ENCODE results near the gene FBXL7. TPM values are rescaled to one million over a fixed set of nuclear protein-coding genes. Genes with fewer than 3 reads are reported as not detected.

The FBXL7 gene
- total and polyA plus RNA-seq, 8 donors: 0.35 to 2.4 (median 1.2) TPM

GRCh38 chr5:15635289-15635616 lies 135.3 kb downstream of the FBXL7 start:
- Histone ChIP-seq H3K9me3 (no peaks in the 10 kb centered on the region), H3K27ac (no peak overlapping the region), H3K36me3 (no peaks in the 10 kb centered on the region), H3K27me3 (no peaks in the 10 kb centered on the region), H3K4me3 (no peak overlapping the region), H3K4me1 (no peaks in the 10 kb centered on the region)
- 56 to 84% methylated on average over 1 of the region's 1 CpG for WGBS, 2 donors
- ATAC-seq: no peak
- TF ChIP-seq, protein P1, sequence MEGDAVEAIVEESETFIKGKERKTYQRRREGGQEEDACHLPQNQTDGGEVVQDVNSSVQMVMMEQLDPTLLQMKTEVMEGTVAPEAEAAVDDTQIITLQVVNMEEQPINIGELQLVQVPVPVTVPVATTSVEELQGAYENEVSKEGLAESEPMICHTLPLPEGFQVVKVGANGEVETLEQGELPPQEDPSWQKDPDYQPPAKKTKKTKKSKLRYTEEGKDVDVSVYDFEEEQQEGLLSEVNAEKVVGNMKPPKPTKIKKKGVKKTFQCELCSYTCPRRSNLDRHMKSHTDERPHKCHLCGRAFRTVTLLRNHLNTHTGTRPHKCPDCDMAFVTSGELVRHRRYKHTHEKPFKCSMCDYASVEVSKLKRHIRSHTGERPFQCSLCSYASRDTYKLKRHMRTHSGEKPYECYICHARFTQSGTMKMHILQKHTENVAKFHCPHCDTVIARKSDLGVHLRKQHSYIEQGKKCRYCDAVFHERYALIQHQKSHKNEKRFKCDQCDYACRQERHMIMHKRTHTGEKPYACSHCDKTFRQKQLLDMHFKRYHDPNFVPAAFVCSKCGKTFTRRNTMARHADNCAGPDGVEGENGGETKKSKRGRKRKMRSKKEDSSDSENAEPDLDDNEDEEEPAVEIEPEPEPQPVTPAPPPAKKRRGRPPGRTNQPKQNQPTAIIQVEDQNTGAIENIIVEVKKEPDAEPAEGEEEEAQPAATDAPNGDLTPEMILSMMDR (IDR thresholded peaks at IDR 0.05): no peak
- FAIRE-seq: no peak
- intact Hi-C loops (cut with DNase I): no loop called here
- no peak for DNase-seq

- Histone ChIP-seq H3K36me3 (no peaks in the 10 kb centered on the region), H3K4me1 (no peaks in the 10 kb centered on the region), H3K27ac (no peak overlapping the region), H3K27me3 (no peaks in the 10 kb centered on the region), H3K4me3 (no peak overlapping the region), H3K9me3 (no peaks in the 10 kb centered on the region)
- TF ChIP-seq, protein P1 (IDR thresholded peaks at IDR 0.05): no peak
- intact Hi-C loops (cut with DNase I): no loop called here
- 52 to 55% methylated on average over 1 of the region's 1 CpG for whole genome bisulfite sequencing, 2 donors
- DNase-seq (no peak), FAIRE-seq (no peak), ATAC-seq (no peak)
These were observed 137.4 kb downstream of the FBXL7 start for GRCh38 chr5:15637345-15637744.

GRCh38 chr5:15637886-15638285 lies 137.9 kb downstream of the FBXL7 start:
- no peak overlapping the region for H3K4me3 ChIP-seq
- FAIRE-seq (no peak), DNase-seq (no peak), ATAC-seq (no peak)
- no peaks in the 10 kb centered on the region for H3K36me3 ChIP-seq
- no peaks in the 10 kb centered on the region for H3K27me3 ChIP-seq
- TF ChIP-seq, protein P1 (IDR thresholded peaks at IDR 0.05): no peak
- 24 to 28% methylated on average over 2 of the region's 2 CpGs for WGBS, 2 donors
- H3K4me1 ChIP-seq: no peaks in the 10 kb centered on the region
- H3K27ac ChIP-seq: no peak overlapping the region
- no peaks in the 10 kb centered on the region for H3K9me3 ChIP-seq
- intact Hi-C loops (cut with DNase I): no loop called here

DNA sequence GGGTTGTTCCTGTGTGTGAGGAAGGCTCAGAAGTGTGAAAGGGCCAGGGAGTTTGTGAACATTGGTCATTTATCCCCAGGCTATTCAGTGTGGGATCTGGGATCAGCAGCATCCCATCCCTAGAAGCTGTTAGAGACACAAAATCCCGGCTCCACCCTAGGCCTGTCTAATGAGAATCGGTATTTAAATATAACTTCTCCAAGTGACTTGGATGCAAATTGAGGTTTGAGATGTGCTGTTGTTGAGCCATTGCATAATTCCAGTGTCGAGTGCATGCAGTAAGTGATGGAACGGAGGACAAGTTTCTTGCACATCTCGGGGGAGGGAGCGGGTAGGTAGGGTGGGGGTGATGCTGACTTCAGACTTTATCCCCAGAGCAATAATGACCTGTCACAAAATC lies 138.3 kb downstream of the FBXL7 start:
- FAIRE-seq: no peak
- intact Hi-C loops (cut with DNase I): no loop called here
- no peak for ATAC-seq

DNA sequence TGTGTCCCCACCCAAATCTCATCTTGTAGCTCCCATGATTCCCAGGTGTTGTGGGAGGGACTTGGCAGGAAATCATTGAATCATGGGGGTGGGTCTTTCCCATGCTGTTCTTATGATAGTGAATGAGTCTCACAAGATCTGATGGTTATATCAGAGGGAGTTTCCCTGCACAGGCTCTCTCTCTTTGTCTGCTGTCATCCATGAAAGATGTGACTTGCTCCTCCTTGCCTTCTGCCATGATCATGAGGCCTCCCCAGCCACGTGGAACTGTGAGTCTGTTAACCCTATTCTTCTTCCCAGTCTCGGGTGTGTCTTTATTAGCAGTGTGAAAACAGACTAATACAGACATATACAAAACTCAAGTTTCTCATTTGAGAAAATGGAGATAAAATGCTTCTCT lies 139.3 kb downstream of the FBXL7 start:
- no peak for FAIRE-seq

More for the DNA sequence above, 138.3 kb downstream of the FBXL7 start:
- Histone ChIP-seq H3K27ac (no peak overlapping the region), H3K36me3 (no peaks in the 10 kb centered on the region), H3K4me1 (no peaks in the 10 kb centered on the region), H3K27me3 (no peaks in the 10 kb centered on the region), H3K9me3 (no peaks in the 10 kb centered on the region), H3K4me3 (no peak overlapping the region)
- WGBS, 2 donors: 72 to 92% methylated on average over 6 of the region's 6 CpGs
- TF ChIP-seq, protein P1 (IDR thresholded peaks at IDR 0.05): no peak
- DNase-seq: no peak

More for the DNA sequence above, 139.3 kb downstream of the FBXL7 start:
- intact Hi-C loops (cut with DNase I): no loop called here
- Histone ChIP-seq H3K36me3 (no peaks in the 10 kb centered on the region), H3K27ac (no peak overlapping the region), H3K4me3 (no peak overlapping the region), H3K9me3 (no peaks in the 10 kb centered on the region), H3K27me3 (no peaks in the 10 kb centered on the region), H3K4me1 (no peaks in the 10 kb centered on the region)
- TF ChIP-seq, protein P1 (IDR thresholded peaks at IDR 0.05): no peak
- no peak for DNase-seq
- ATAC-seq: no peak
- WGBS, 2 donors: 27 to 40% methylated on average over 2 of the region's 2 CpGs
